SU-DHL-6 (cell line): Measurements from ENCODE around the gene ZNF320.
"Not testable (repeated sequence)": the region's sequence is repeated elsewhere in the genome, so short reads cannot be mapped to it uniquely, and the experiment has no call there.

ENCODE experiments used
- H2AFZ ChIP-seq: fragments of 200-600 bp; sonication (generic); 2 replicates; pipeline ENCODE4 v1.6.1; 2014; ENCODE audit warnings: low read depth, mild to moderate bottlenecking, moderate library complexity, mixed read lengths, antibody characterized with exemption, low read length; ENCODE audit not compliant: severe bottlenecking
- H3F3A ChIP-seq: fragments of 200-600 bp; shearing (Covaris generic); 2 replicates; pipeline ENCODE4 v1.6.0; 2016; ENCODE audit warnings: antibody characterized with exemption, mild to moderate bottlenecking; ENCODE audit not compliant: insufficient read depth
- H3K27ac ChIP-seq: fragments of 200-600 bp; sonication (generic); 2 replicates; pipeline ENCODE4 v1.5.1; 2016; ENCODE audit warnings: low read depth, mild to moderate bottlenecking, low read length, moderate library complexity, mixed read lengths
- H3K27me3 ChIP-seq: fragments of 200-600 bp; sonication (generic), shearing (Covaris generic); 2 replicates; pipeline ENCODE4 v1.6.0; 2014; ENCODE audit warnings: mild to moderate bottlenecking, low read length
- H3K36me3 ChIP-seq: fragments of 200-600 bp; sonication (generic); 2 replicates; pipeline ENCODE4 v1.6.1; 2014; ENCODE audit warnings: mild to moderate bottlenecking, low read length, mixed read lengths
- H3K4me2 ChIP-seq: fragments of 300-600, 200-600 bp; shearing (Covaris generic), sonication (generic); 2 replicates; pipeline ENCODE4 v1.6.0; 2014; ENCODE audit warnings: low read length, low read depth, mild to moderate bottlenecking; ENCODE audit not compliant: poor library complexity, severe bottlenecking
- H3K4me3 ChIP-seq: fragments of 200-600 bp; sonication (generic); 2 replicates; pipeline ENCODE4 v1.5.1; 2014; ENCODE audit warnings: antibody characterized with exemption, low read length, mild to moderate bottlenecking, mixed read lengths; ENCODE audit not compliant: insufficient read depth, poor library complexity, severe bottlenecking
- H3K79me2 ChIP-seq: fragments of 200-600 bp; sonication (generic); 2 replicates; pipeline ENCODE4 v1.6.1; 2014; ENCODE audit warnings: mild to moderate bottlenecking, low read length, moderate library complexity; ENCODE audit not compliant: insufficient read depth
- H3K9ac ChIP-seq: fragments of 200-600 bp; sonication (generic); 2 replicates; pipeline ENCODE4 v1.7.0; 2014; ENCODE audit warnings: mild to moderate bottlenecking, low read length
- H3K9me2 ChIP-seq: fragments of 200-600 bp; sonication (generic); replicated peaks from 2 replicates; pipeline ENCODE4 v1.6.1; 2014; ENCODE audit warnings: low read length; ENCODE audit not compliant: insufficient read depth
- H3K9me3 ChIP-seq: fragments of 200-600 bp; sonication (generic); 2 replicates; pipeline ENCODE4 v1.6.1; 2014; ENCODE audit warnings: low read length, mixed read lengths; ENCODE audit not compliant: insufficient read depth
- H4K20me1 ChIP-seq: fragments of 200-600 bp; sonication (generic); 2 replicates; pipeline ENCODE4 v1.6.1; 2014; ENCODE audit warnings: low read depth, mild to moderate bottlenecking, antibody characterized with exemption, low read length, moderate library complexity, mixed read lengths
- EZH2phosphoT487 ChIP-seq: fragments of 200-600 bp; sonication (generic), shearing (Covaris generic); conservative IDR thresholded peaks from 2 replicates; pipeline ENCODE4 v1.6.1; 2018; ENCODE audit warnings: mild to moderate bottlenecking, antibody characterized with exemption, low read length, moderate library complexity, mixed read lengths
- TF ChIP-seq, protein P1 (sequence below): fragments of 200-600 bp; sonication (generic); IDR thresholded peaks from one replicate; pipeline ENCODE4 v1.5.1; 2017; ENCODE audit warnings: antibody characterized with exemption, mild to moderate bottlenecking, low read length, moderate library complexity; ENCODE audit not compliant: insufficient read depth, poor library complexity, severe bottlenecking

The ZNF320 gene

DNA sequence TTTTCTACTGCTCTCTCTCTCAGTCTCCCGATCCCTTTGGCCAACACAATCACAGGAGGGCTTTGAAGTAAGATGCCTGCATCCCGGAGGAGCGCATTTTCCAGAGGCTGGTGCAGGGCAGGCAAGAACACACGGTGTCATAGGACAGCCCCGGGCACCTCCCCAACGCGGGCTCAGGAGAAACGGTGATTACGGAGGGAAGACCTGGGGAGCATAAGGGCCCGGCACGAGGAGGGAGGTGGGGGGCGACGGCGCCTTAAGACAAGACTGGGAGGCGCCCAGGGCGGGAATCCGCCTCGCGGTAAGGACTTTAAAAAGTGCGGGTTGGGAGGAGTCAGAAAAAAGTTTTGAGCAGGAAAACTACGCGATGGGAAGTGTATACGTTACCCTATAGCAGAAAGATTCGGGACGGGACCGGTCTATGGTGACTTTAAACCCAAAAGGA, 44.5 kb upstream of the ZNF320 start:
- Histone ChIP-seq H2AFZ (peak overlapping the region; percentile 79), H3K4me2 (peak overlapping the region; percentile 91), H3F3A (no peaks in the 10 kb centered on the region), H3K9ac (peak overlapping the region; percentile 83), H3K36me3 (no peaks in the 10 kb centered on the region), H3K9me3 (no peaks in the 10 kb centered on the region), H3K4me3 (peak overlapping the region; percentile 97), H4K20me1 (no peaks in the 10 kb centered on the region), H3K27ac (peak overlapping the region; percentile 52), H3K27me3 (no peaks in the 10 kb centered on the region), H3K9me2 (no peaks in the 10 kb centered on the region), H3K79me2 (peaks cover 48% of the 10 kb centered on the region)
- TF ChIP-seq, protein P1, sequence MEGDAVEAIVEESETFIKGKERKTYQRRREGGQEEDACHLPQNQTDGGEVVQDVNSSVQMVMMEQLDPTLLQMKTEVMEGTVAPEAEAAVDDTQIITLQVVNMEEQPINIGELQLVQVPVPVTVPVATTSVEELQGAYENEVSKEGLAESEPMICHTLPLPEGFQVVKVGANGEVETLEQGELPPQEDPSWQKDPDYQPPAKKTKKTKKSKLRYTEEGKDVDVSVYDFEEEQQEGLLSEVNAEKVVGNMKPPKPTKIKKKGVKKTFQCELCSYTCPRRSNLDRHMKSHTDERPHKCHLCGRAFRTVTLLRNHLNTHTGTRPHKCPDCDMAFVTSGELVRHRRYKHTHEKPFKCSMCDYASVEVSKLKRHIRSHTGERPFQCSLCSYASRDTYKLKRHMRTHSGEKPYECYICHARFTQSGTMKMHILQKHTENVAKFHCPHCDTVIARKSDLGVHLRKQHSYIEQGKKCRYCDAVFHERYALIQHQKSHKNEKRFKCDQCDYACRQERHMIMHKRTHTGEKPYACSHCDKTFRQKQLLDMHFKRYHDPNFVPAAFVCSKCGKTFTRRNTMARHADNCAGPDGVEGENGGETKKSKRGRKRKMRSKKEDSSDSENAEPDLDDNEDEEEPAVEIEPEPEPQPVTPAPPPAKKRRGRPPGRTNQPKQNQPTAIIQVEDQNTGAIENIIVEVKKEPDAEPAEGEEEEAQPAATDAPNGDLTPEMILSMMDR: no peak
- no peak for TF ChIP-seq EZH2phosphoT487

DNA sequence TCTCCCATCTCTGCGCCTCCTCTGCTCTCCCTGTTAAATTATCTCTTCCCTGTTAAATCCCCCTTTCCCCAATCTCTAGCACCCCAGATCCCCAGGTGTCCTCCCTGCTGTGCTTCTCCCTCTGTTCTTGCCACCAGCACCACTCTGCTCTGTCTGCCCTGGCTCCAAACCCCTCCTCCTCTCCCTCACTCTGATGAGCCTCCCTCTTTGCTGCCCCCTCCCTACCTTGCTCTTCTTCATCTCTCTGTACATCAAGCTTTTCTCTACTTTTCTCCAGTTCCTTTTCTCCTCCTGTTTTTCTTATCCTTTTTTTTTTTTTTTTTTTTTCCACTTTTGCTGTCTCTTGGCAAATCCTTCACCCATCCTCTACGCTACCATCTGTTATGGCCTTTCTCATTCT, 44.1 kb upstream of the ZNF320 start:
- not testable (repeated sequence) for H3K9me2 ChIP-seq, H3K9me3 ChIP-seq, H4K20me1 ChIP-seq, H3F3A ChIP-seq, H3K27me3 ChIP-seq, H3K36me3 ChIP-seq
- peak overlapping the region; percentile 97 for H3K4me3 ChIP-seq
- H3K27ac ChIP-seq: peak overlapping the region; percentile 52
- peak overlapping the region; percentile 79 for H2AFZ ChIP-seq
- H3K9ac ChIP-seq: peak overlapping the region; percentile 83
- peaks cover 52% of the 10 kb centered on the region for H3K79me2 ChIP-seq
- peak overlapping the region; percentile 91 for H3K4me2 ChIP-seq

DNA sequence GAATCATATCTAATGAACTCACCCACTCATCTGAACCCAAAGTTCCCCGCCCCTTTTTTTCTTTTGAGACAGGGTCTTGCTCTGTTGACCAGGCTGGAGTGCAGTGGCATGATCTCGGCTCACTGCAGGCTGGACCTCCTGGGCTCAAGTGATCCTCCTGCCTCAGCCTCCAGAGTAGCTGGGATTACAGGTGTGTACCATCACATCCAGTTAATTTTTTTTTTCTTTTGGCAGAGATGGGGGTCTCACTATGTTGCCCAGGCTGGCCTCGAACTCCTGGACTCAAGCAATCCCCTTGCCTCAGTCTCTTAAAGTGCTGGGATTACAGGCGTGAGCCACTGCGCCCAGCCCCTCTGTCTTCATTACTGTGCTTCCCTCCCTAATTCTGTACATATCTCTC, 43.5 kb upstream of the ZNF320 start:
- H3K79me2 ChIP-seq: peaks cover 58% of the 10 kb centered on the region

DNA sequence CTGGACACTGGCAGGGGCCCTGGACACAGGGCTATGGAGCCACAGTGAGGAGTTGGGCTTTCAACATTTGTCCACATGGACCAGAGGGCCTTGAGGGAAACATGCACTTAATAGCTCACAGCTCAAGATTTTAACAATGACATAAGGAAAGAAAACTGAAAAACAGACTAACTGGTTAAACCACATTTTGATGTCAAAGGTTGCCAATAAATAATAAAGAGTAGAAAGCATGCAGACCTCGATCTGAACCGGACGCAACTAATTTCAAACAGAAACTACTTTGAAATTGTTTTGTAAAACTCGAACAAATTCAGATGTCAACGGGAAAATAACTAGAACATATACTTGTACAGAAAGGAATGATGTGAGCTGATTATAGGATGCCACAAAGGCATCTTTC, 41.3 kb upstream of the ZNF320 start:
- H3K4me2 ChIP-seq: no peak overlapping the region
- peaks cover 72% of the 10 kb centered on the region for H3K79me2 ChIP-seq
- H3K9ac ChIP-seq: no peak overlapping the region

More for the DNA sequence above, 43.5 kb upstream of the ZNF320 start:
- not testable (repeated sequence) for H3K9me3 ChIP-seq, H2AFZ ChIP-seq, H3K9me2 ChIP-seq, H3K27ac ChIP-seq, H3K36me3 ChIP-seq, H3K27me3 ChIP-seq, H3F3A ChIP-seq, H4K20me1 ChIP-seq, H3K4me3 ChIP-seq
- peak overlapping the region; percentile 91 for H3K4me2 ChIP-seq
- peak overlapping the region; percentile 83; the same call in 1 of the 2 replicates for H3K9ac ChIP-seq

More for the DNA sequence above, 41.3 kb upstream of the ZNF320 start:
- no peaks in the 10 kb centered on the region for H3F3A ChIP-seq
- TF ChIP-seq EZH2phosphoT487: no peak
- TF ChIP-seq, protein P1: no peak
- no peaks in the 10 kb centered on the region for H3K27me3 ChIP-seq
- no peak overlapping the region for H2AFZ ChIP-seq
- no peak overlapping the region for H3K27ac ChIP-seq
- H4K20me1 ChIP-seq: no peaks in the 10 kb centered on the region
- no peaks in the 10 kb centered on the region for H3K9me2 ChIP-seq
- H3K36me3 ChIP-seq: no peaks in the 10 kb centered on the region
- no peak overlapping the region for H3K4me3 ChIP-seq
- no peaks in the 10 kb centered on the region for H3K9me3 ChIP-seq
